ENCODE results near the gene PYROXD2. TPM values are rescaled to one million over a fixed set of nuclear protein-coding genes. Genes with fewer than 3 reads are reported as not detected.

PYROXD2 gene
- total and polyA plus RNA-seq, 2 of the 13 experiments (the other 11 are each of a cell fraction or from before 2014, with no cell fraction given): 2.0 to 6.2 TPM

DNA sequence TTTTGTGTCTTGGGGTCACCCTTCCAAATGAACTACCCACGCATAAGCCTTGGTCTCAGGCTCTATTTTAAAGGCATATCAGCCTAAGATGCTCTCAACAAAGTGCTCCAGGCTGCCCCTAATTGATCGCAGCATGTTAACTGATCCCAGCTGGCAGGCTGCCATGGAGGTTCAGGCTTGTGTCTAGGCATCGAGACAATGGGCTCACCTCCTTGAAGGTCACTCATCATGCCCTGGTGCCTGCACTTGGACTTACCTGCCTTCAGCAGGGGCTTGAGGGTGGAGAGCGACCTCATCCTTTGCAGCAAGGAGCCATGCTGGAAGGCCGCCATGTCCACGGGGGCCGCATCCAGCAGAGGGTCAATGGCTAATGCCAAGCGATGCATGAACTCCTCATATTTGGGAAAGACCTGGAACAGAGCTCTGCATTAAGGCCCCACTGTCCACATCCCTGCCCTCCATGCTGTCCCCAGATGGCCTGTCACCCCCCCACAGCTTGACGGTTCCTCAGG, 17.8 kb downstream of the PYROXD2 start (continued):
- no peak for TF ChIP-seq HNF1A (IDR thresholded peaks at IDR 0.05; ENCODE audit: low read depth)
- TF ChIP-seq HNF1A (CRISPR knock-in tag; IDR thresholded peaks at IDR 0.05; ENCODE audit: borderline replicate concordance): no peak
- TF ChIP-seq ZNF335 (CRISPR knock-in tag; IDR thresholded peaks at IDR 0.05): no peak
- TF ChIP-seq, protein P1, sequence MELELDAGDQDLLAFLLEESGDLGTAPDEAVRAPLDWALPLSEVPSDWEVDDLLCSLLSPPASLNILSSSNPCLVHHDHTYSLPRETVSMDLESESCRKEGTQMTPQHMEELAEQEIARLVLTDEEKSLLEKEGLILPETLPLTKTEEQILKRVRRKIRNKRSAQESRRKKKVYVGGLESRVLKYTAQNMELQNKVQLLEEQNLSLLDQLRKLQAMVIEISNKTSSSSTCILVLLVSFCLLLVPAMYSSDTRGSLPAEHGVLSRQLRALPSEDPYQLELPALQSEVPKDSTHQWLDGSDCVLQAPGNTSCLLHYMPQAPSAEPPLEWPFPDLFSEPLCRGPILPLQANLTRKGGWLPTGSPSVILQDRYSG (CRISPR knock-in tag; IDR thresholded peaks at IDR 0.05): no peak
- TF ChIP-seq ZNF503 (CRISPR knock-in tag; IDR thresholded peaks at IDR 0.05): no peak
- TF ChIP-seq POGZ (CRISPR knock-in tag; IDR thresholded peaks at IDR 0.05): no peak
